Superior temporal gyrus (tissue), 1 donor: ENCODE results near the gene INHBE.
"Not testable (repeated sequence)": the region's sequence is repeated elsewhere in the genome, so short reads cannot be mapped to it uniquely, and the experiment has no call there.

ENCODE experiments used
- DNase-seq: peaks from one replicate; pipeline ENCODE4 v3.0.0-alpha.2; 2016; ENCODE audit errors: extremely low spot score

The INHBE gene, protein sequence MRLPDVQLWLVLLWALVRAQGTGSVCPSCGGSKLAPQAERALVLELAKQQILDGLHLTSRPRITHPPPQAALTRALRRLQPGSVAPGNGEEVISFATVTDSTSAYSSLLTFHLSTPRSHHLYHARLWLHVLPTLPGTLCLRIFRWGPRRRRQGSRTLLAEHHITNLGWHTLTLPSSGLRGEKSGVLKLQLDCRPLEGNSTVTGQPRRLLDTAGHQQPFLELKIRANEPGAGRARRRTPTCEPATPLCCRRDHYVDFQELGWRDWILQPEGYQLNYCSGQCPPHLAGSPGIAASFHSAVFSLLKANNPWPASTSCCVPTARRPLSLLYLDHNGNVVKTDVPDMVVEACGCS

GRCh38 chr12:57454566-57455373, at the start of gene INHBE:
Gene INHBE, plus strand, starts transcription at chr12:57455307. Its CDS starts 230 bp downstream, at chr12:57455537.
- no peak for DNase-seq

GRCh38 chr12:57410534-57410933, 44.6 kb upstream of the INHBE start:
- DNase-seq, result no peak

DNA sequence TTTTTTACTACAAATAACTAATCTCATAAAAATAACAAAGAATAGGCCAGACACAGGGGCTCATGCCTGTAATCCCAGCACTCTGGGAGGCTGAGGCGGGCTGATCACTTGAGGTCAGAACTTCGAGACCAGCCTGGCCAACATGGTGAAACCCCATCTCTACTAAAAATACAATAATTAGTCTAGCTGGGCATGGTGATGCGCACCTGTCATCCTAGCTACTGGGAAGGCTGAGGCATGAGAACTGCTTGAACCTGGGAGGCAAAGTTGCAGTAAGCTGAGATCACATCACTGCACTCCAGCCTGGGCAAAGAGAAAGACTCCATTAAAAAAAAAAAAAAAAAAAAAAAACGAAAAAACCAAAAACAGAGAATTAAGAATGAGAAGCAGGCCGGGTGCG, 40.9 kb upstream of the INHBE start:
- DNase-seq, result not testable (repeated sequence)

DNA sequence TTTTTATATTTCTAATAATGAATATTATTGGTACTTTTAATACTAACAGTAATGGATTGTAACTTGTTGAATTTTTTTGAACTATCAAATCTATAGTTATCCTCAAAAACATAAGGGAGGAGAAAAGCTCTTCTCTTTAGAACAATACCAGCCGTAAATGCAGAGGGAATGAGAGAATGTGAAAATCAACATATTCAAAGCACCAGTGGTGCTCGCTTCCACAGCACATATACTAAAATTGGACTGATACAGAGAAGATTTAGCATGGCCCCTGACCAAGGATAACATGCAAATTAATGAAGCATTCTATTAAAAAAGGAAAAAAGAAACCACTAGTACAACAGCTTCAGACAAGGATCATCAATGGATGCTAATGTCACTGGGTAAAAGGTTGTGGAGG, 40.0 kb upstream of the INHBE start:
- DNase-seq, result no peak

GRCh38 chr12:57416039-57416996, 38.8 kb upstream of the INHBE start:
- DNase-seq, result no peak

GRCh38 chr12:57418255-57418654, 36.9 kb upstream of the INHBE start:
- DNase-seq, result no peak

- DNase-seq, result no peak
These were observed 35.6 kb upstream of the INHBE start for GRCh38 chr12:57419495-57419894.

GRCh38 chr12:57420482-57420881, 34.6 kb upstream of the INHBE start:
- DNase-seq, result no peak

DNA sequence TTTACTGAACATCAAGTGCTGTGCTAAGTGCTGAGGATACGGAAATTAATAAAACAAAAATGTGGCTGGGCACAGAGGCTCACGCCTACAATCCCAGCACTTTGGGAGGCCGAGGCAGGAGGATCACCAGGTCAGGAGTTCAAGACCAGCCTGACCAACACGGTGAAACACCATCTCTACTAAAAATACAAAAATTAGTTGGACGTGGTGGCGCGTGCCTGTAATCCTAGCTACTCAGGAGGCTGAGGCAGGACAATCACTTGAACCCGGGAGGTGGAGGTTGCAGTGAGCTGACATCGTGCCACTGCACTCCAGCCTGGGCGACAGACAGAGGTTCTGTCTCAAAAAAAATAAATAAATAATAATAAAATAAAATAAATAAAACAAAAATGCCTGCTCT, 28.2 kb upstream of the INHBE start:
- DNase-seq, result not testable (repeated sequence)

- no peak for DNase-seq
These were observed 26.1 kb upstream of the INHBE start for GRCh38 chr12:57428965-57429364.

- DNase-seq, result no peak
These were observed 25.5 kb upstream of the INHBE start for GRCh38 chr12:57429473-57430111.

DNA sequence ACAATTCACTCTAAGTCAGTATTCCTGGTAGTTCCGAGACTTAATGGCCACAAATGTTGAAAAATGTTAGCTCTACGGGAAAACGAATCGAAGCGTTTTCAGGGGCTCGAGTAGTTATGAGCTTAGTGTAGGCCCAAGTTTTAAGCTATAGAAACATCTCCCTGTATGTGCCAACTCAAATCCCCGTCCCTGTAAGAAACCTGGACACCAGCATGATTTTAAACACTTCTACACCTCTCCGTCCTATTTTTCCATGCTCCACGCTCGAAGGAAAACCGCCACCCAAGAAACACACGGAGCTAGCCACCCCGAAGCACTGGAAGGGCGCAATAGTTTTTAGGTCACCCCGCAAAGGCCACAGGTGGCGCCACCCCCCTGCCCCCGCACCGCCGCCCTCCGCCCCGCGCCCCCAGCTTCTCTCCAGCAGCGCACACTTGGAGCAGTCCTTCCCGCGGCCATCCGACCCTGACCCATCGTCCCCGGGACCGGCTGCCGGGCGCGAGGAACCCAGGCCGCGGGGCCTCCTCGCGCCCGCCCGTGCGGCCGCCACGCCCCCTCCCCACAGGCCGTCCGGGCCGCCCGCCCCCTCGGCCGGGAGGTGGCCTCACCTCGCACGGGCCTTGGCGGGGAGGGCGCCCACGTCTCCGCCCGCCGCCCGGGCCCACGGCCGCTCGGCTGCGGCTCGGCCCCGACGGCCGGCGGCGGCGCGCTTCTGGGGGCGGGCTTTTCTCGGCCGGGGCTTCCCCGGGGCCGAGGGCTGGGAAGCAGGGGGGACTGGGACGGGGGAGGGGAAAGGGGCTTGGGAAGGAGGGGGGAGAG, 24.8 kb upstream of the INHBE start:
- DNase-seq, result peak; percentile 40

DNA sequence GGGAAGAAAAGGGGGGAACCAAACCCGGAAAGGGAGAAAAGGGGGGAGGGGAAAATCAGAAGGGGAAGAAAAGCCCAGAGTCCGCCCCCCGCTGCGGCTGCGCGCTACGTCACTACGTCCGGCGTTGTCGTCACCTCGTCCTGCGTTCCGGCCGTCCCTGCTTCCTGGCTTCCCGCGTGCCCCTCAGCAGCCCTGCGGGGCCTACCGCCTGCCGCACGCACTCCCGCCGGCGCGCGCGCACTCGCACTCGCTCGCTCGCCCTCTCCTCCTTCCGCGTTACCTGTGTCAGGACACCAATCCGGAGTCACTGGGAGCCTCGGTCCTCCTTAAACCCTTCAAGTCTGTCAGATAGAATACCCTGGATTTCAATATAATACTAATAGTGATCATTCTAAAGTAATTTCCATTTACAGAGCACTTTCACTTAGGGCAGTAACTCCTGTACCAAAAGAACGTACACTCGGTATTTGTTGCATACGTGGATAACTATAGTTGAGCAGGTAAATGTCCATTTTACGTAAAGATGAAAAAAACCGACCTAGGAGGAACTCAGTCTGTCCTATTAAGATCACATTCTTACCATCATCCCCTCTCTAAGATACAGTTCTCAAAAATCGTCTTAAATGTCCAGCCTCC, 24.1 kb upstream of the INHBE start, which contains the start of gene R3HDM2:
Gene R3HDM2, minus strand, starts transcription at position 113 of the 636 bp plus-strand sequence. CDS start 120,615 bp downstream, outside the sequence.
- DNase-seq, result peak; percentile 95

- no peak for DNase-seq
These were observed 23.4 kb upstream of the INHBE start for GRCh38 chr12:57431654-57432188.

DNA sequence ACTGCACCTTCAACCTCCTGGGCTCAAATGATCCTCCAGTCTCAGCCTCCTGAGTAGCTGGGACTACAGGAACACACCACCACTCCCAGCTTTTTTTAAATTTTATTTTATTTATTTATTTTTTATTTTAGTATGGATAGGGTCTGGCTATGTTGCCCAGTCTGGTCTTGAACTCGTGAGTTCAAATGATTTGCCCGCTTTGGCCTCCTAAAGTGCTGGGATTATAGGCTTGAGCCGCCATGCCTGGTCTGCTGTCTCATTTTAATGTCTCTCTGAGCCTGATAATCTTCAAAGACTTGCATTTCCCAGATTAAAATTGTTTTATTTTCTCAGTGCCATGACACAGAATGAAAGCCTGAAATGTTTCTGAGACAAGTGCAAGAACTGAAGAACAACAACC, 21.7 kb upstream of the INHBE start:
- no peak for DNase-seq

GRCh38 chr12:57434517-57435223, 20.4 kb upstream of the INHBE start, which contains the start of gene INHBC:
Gene INHBC, plus strand, starts transcription at chr12:57434784. Its CDS starts 103 bp downstream, at chr12:57434887.
- DNase-seq, result no peak

- no peak for DNase-seq
These were observed 19.8 kb upstream of the INHBE start for GRCh38 chr12:57435293-57435692.

DNA sequence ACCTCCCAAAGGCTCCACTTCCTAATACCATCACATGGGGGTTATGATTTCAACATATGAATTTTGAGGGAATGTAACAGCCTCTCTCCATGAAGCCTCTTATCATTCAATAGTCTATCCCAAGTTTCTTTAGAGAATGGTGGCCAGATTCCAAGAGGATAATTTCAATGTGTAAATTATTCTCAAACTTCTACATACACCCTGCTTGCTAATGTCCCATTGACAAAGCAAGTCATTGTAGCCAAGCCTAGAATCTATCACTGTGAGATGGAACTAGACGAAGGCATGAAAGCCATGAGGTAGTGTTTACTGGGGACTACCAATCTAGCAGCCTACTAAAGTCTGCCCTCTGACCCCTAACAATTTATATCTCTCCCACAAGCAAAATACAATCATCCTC, 16.7 kb upstream of the INHBE start:
- no peak for DNase-seq

- no peak for DNase-seq
These were observed 15.3 kb upstream of the INHBE start for GRCh38 chr12:57439762-57440266.
